HG03378 (cell line): Measurements from ENCODE around the gene ITPR1.
"Not testable (repeated sequence)": the region's sequence is repeated elsewhere in the genome, so short reads cannot be mapped to it uniquely, and the experiment has no call there.

Experiments
- ATAC-seq: cut with Tn5 transposase; IDR thresholded peaks from one replicate; pipeline ENCODE4 v1.9.1; 2021; ENCODE audit warnings: mild to moderate bottlenecking, moderate library complexity; ENCODE audit not compliant: unreplicated experiment

The ITPR1 gene

DNA sequence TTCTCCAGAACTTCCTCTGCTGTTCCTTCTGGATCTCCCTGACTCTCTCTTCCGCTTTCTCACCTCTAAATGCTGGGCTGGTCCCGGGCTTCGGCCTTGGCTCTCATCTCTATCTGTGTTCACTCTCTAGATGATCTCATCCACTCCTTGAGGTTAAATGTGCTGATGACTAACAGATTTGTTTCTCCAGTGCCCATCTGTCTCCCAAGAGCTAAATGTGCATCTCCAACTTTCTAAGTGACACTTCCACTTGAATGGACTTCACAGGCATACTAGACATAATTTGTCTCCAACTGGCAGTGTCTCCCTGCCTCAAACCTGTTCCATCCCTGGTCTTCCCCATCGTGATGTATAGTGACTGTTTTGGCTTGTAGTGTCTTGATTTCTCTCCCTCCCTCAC is 95.3 kb downstream of the ITPR1 start:
- ATAC-seq: no peak

DNA sequence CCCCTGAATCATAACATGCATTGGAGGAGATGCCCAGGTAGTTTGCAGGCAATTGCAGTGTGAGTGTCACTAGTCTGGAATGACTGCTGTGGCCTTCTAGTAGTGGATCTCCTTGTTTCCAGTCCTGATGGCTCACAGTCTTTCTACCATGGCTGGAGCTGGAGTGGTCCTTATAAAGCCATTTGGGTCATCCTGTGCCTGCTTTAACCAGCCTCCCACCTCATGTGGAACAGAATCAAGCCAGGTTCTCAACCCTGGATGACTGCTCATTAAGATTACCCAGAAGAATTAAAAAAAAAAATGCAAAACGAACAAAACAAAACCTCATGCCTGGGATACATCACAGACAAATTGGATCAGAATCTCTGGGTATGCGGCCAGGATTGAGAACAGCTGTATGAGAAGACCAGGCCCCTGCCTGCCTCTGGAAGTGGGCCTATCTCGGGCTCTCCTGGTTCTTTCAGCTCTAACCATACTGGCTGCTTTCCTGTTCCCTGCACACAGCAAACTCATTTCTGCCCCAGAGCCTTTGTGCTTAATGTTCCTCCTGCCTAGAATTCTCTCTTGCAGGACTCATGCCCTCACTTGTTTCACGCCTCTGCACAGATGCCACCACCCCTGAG is 96.4 kb downstream of the ITPR1 start:
- ATAC-seq: no peak

DNA sequence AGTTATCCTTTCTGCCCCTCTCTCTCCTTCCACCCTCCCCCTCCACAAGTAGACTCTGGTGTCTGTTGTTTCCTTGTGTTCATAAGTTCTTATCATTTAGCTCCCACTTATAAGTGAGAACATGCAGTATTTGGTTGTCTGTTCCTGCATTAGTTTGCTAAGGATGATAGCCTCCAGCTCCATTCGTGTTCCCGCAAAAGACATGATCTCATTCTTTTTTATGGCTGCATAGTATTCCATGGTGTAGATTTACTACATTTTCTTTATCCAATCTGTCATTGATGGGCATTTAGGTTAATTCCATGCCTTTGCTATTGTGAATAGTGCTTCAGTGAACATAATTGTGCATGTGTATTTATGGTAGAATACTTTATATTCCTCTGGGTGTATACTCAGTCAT is 97.7 kb downstream of the ITPR1 start:
- ATAC-seq: not testable (repeated sequence)

DNA sequence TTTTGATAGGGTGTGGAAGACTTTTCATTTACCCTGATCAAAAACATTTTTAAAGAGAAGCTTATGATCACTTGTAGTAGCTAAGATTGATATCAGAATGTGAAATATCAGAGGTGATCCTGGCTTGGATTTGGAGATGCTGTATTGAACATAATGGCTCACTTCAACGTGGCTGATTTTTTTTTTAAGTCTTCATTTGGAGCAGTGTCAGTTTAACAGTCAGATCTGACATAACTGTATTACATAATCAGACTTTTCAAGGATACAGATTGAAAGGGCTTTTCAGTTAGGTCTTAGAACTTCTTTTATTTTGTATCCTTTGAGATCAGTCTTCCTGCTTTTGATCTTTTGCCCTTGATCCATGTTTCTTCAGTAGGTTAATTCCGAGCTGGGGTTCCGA is 98.5 kb downstream of the ITPR1 start:
- no peak for ATAC-seq

DNA sequence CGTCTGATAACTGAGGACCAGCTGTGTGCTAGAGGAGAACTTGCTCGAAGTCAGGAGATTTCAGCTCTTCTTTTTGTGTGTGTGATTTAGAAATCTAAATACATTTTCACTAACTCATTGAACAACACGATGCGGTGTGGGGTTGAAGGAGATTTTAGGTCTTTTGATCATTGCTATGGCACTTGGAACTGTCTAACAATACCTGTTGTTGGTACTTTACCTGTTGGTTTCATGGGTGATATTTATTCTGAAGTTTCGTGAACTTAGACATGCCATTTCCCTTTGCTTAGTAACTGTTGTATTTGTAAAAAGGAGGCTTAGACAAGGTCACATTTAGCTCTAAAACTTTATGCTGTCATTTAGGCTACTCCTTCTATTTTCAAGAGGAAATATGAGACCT is 99.9 kb downstream of the ITPR1 start:
- no peak for ATAC-seq

DNA sequence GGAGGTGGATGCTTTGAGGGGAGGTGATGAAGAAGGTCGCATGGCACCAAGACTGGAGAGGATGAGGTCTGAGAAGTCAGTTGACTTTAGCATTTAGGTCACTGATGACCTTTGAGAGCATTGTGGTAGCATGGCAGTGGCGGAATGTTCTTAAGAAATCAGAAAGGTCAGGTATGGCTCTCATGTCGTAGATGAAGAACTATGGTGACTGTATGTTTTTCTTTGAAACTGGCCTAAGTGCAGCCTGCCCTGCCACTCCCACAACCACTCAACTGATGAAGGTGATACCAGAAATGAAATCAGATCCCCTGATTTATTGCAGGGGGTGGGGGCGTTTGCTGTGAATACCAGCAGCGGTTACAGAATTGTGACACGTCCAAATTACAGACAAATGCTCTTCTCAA is 102.6 kb downstream of the ITPR1 start:
- ATAC-seq: no peak

DNA sequence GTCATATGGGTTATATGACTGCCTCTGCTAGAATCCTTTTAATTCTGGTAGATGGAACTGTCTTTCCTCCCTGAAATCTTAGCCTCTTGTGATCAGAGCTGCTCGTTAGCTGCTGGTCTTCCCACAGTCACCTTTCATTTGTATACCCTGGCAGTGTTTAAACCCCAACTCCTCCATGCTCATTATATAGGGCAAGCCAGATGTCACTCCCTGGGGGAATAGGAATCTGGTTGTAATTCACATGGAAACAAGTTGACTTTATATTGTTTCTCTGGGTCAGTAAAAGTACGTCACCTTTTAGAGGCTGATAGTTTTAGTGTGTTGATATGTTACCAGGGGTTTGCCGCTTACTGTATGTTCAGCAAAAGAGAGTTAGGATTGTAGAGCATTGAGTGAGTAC is 103.5 kb downstream of the ITPR1 start:
- no peak for ATAC-seq

DNA sequence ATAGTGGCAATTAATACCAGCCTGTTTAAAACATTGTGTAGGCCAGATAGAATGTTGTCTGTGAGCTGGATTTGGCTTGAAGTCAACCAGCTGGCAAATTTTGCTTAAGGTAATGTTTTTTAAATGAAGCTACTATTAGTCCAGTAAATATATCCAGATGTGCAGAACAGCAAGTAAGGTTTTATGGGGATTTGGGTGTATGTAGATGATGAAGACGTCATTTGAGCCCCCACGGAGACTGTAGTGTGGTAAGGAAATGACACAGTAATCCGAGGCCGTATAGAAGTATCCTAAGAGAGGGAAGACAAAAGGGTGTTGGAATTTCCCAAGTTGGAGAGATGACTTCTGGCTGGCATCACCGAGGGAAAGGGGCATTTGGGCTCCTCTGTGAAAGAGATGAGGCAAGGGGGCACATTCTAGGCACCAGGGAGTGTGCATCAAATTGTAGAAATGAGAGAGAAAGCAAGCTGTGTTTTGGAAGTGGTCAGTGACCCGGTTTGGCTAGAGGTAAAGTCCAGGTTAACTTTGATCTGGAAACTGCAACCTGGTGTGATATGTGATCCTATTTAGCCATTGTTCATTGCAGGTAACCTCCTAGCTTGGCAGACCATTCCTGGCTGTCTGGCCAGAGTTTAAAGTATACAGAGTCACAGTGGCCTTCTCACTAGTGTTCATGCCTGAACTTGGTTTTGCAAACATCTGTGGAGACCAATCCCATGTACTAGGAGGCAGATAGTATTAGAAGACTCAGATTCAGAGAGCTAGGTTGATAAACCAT is 104.2 kb downstream of the ITPR1 start:
- no peak for ATAC-seq

DNA sequence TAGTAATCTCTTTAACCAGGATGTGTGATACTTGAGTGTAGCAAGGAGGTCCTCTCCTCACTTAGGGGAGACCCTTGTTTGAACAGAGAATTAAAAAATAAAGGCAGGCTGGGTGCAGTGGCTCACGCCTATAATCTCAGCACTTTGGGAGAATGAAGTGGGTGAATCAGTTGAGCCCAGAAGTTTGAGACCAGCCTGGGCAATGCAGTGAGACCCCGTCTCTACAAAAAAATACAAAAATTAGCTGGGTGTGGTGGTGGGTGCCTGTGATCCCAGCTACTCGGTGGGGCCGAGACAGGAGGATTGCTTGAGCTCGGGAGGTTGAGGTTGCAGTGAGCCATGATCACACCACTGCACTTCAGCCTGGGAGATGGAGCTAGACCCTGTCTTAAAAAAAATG is 105.1 kb downstream of the ITPR1 start:
- not testable (repeated sequence) for ATAC-seq

DNA sequence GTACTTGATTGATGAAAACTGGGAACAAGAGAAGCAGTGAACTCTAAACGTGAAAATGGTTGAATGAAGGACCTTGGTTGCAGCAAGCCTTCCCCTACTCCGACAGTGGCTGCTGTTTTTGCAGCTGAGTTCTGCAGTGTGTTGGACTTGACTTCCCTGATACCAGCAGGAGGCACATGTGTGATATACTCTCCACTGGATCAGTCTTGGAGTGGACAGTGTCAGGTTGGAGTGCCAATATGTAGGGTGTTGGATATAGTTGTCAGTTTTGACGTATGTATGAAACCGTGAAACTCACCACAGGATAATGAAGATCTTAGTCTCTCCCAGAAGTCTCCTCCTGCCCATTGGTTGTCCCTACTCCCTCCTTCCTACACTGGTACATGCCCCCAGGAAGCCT is 106.5 kb downstream of the ITPR1 start:
- ATAC-seq: no peak

DNA sequence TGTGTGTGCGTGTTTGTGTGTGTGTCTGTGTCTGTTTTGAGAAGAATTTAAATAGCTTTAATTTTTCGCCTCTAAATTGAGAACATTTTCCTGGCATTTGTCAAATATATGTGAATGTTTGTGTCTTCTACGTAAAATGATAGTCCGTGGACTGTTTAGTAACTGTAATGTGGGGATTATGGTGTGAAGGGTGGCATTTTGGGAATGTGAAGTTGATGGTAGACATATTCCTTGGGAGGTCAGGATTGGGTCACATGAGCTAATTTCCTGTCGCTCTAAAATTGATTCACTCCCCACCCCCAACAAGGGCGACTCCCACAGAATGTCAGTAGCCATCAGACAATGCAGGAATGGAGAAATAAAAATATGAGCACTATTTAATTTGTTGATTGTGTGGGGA is 107.3 kb downstream of the ITPR1 start:
- ATAC-seq: no peak

DNA sequence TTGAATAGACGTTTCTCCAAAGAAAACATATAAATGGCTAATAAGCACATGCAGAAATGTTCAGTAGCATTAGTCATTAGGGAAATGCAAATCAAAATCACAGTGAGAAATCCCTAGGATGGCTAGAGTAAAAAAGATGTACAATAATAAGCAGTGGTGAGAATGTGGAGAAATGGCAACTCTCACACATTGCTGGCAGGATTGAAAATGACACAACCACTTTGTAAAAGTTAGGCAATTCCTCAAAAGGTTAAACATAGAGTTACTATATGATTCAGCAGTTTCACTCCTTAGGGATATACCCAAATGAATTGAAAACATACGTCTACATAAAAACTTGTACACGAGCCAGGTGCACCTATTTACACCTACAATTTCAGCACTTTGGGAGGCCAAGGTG is 108.7 kb downstream of the ITPR1 start:
- ATAC-seq: no peak

DNA sequence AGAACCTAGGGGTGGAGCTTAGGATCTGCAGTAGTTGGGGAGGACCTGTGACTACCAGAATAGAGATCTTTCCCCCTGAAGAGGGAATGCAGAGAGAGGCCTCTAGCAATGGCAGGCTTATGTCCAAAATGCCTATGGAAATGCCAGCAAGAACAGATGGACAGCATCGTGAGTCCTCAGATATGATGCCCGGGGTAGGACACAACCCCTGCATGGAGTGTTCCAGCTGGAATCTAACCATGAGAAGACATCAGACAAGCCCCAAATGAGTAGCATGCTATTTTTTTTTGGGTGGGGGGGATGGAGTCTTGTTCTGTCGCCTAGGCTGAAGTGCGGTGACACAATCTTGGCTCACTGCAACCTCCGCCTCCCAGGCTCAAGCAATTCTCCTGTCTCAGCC is 111.5 kb downstream of the ITPR1 start:
- ATAC-seq: no peak

DNA sequence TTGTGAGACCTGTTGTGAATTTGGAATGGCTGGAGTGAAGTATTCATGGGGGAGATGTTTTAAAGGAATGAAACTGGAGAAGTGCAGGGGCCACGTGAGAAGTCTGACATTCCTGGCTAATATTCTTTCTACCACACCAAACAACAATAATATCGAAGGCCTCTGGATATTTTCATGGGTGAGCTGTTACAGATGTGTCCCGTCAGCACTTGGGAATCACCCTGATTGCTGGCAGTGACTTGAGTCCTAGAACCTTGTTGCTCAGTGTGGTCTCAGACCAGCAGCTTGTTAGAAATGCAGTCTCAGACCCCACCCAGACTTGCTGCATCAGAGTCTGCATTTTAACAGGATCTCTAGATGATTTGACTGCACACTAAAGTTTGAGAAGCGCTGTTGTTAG is 113.8 kb downstream of the ITPR1 start:
- ATAC-seq: no peak

DNA sequence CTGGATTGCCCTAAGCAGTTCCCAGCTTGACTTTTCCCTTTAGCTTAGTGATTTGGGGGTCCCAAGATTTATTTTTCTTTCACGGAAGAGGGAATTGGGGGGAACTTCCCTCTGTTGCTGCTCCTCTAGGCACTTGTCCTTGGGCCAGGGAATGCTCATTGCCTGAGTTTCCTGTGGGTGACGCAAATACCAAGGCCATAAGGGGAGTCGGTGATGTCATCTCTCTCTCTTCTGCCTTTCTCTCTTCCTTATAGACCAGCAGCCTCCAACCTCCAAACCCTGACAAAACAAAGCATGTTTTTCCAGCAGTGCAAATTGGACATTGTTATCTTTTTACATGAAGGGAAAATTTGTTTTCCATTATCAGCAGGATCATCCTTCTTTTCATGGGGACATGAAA is 120.2 kb downstream of the ITPR1 start:
- no peak for ATAC-seq

DNA sequence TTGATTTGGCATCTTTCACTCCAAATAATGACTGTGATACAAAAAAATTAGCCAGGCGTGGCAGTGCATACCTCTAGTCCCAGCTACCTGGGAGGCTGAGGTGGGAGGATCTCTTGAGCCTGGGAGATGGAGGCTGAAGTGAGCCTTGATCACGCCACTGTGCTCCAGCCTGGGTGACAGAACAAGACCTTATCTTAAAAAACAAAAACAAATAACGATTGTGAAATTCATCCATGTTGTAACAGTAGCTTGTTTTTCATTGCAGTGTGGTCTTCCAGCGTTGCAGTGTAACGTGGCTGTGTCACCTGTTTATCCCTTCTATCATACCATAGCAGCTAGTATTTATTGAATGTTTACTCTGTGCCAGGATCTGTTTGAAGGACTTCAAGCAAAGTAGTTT is 120.9 kb downstream of the ITPR1 start:
- ATAC-seq: no peak

DNA sequence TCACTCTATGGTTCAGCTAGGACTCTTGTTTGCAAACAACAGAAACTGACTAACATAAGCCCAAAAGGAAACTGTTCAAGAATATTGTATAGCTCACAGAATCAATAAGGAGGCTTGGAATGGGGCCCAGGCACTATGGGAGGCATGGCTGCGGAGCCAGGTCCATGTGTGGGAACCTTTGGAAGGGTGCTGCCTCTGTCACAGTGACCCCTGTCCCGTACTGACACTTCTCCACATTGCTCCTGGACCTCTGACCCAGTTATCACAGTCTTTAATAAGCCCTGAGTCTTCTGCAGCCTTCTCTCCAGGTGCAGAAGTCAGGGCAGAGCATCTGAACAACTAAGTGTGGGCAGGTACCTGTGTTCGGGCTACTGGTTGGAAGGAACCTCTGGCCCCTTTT is 121.8 kb downstream of the ITPR1 start:
- no peak for ATAC-seq

DNA sequence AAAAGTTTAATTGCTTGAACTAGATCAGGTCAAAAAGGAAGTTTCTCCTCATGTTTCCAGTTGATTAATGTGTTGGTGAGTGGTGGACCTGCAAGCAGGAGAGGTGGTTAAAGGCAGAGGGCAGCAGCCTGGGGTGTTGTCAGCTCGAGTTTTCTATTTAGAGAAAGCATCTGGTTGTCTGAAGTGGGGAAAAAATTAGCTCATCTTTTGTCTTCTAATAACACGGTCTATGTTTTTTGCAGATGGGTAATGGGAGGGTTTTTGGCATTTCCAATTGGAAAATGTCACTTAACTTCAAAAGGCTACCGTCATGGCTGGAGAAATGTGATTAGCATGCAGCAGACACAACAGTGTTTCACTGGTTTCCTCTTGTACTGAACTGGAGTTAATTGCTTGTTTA is 122.6 kb downstream of the ITPR1 start:
- no peak for ATAC-seq

DNA sequence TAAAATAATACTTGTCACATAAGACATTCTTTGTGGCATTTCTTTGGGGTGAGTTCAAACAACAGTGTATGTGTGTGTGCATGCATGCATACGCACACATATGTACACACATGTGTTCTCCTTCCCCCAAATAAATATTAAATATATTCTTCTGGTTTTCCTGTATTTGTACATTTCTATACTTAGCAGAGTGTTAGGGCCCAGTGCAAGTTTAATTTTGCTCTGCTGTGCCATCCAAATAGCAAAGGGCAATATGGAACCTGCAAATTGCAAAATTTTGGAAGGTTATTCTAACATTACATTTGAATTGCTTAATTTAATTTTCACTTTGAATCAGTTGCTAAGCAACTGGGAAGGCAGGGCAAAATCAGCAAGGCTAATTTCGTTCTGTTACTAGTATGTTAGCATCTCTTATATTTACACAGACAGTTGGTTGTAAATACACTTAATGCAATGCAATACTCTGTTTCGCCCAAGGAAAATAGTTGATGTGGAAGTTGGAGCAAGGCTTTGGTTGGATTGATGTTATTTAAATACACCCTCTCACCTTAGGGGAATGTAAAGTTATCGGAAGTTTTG is 130.4 kb downstream of the ITPR1 start:
- no peak for ATAC-seq

DNA sequence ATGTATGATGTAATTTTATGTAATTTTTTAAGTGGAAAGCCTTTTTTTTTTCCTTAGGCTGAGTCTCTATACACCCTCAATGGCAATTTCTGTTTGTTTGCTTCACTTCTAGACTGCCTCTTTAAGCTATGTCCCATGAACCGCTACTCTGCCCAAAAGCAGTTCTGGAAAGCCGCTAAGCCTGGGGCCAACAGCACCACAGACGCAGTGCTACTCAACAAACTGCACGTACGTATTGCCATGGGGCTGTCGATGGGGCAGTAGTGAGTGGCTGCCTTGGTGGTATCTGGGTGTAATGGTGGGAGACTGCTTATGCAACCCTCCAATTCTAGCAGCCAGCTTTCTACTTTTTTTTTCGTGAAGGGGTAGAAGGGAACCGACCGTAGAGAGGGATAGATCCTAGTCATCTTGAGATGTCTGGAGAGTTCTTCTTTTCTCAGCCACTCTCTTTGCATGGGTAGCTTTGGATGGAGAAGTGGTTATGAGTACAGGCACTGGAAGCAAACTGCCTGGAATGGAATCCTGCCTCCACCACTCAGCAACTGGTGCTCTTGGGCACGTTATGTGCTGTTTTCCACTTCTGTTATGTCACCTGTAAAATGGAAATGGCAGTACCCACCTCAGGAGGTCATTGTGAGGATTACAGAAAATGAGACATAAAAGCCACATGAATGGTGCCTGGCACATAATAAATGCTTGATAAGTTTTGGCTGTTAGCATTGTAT is 134.7 kb downstream of the ITPR1 start:
- no peak for ATAC-seq

DNA sequence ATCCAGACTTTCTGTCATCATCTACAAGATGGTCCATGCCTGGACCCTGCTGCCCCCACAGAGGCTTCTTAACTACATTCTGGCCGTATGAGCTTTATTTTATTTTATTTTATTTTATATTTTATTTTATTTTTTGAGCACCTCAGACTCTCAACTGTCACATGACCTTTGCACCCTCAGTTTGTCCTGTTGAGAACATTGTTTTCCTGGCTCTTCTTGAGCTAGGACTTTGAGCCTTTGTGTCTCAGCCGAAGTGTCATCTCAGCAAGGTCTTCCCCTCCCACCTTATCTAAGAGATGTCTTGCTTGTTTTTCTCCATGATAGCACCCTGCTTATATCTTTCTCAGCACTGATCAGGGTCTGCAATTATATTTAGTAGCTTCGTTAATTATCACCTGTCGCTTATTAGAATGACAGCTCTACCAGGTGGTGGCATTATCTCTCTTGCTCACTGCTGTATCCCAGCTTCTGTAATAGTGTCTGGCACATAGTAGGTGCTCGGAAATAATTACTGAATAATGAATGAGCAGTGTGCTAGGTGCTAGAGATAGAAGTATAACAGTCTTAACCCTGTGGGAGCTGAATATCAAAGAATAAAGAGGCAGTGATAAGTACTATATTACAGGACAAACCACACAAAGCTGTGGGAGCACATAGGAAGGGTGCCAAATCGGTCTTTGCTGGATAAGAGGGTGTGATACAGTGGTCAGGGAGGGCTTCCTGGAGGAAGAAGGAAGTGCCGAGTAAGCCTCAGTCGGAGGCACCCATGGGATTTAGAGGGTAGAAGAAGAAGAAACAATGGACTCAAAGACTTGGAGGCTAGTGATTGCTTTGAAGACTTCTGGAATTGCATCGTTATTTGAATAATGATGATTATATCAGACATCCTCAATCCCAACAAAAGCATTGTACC is 136.2 kb downstream of the ITPR1 start:
- no peak for ATAC-seq
